ENCODE measurements around the gene PRLH. TPM values are rescaled to one million over a fixed set of nuclear protein-coding genes. Genes with fewer than 3 reads are reported as not detected.

The PRLH gene
- total and polyA plus RNA-seq, 7 donors, result not detected

- Histone ChIP-seq H3K4me1 (no peaks in the 10 kb centered on the region), H3K36me3 (ENCODE audit: insufficient read depth in 1 of 2, low read depth in 1 of 2) (no peaks in the 10 kb centered on the region), H3K4me3 (no peak overlapping the region), H3K27me3 (ENCODE audit: insufficient read depth in 3 of 3, low read length in 2 of 3) (no peaks in the 10 kb centered on the region), H3K9me3 (peaks cover 8% of the 10 kb centered on the region), H3K27ac (no peak overlapping the region)
- no peak for TF ChIP-seq CTCF (IDR thresholded peaks at IDR 0.05)
- peak in 1 of 2 donors; percentile 39 for DNase-seq
- intact Hi-C loops (cut with DNase I), result no loop called here
- WGBS, 3 donors, result 70 to 90% (median 76%) methylated on average over 15 to 16 of the region's 16 CpGs
- ATAC-seq, result no peak
Measured at GRCh38 chr2:237551071-237551574, 15.3 kb upstream of the PRLH start.

GRCh38 chr2:237552908-237553307 lies 13.5 kb upstream of the PRLH start:
- H3K9me3 ChIP-seq, result peaks cover 8% of the 10 kb centered on the region
- 82 to 97% (median 90%) methylated on average over 6 of the region's 6 CpGs for WGBS, 3 donors
- H3K27ac ChIP-seq, result no peak overlapping the region
- DNase-seq (no peak), ATAC-seq (no peak)
- intact Hi-C loops (cut with DNase I), result no loop called here
- no peak overlapping the region for H3K4me3 ChIP-seq
- no peak for TF ChIP-seq CTCF (IDR thresholded peaks at IDR 0.05)
- H3K27me3 ChIP-seq (ENCODE audit: insufficient read depth in 3 of 3, low read length in 2 of 3), result no peaks in the 10 kb centered on the region
- H3K36me3 ChIP-seq (ENCODE audit: insufficient read depth in 1 of 2, low read depth in 1 of 2), result no peaks in the 10 kb centered on the region
- no peaks in the 10 kb centered on the region for H3K4me1 ChIP-seq

GRCh38 chr2:237553948-237554347 lies 12.4 kb upstream of the PRLH start:
- Histone ChIP-seq H3K27me3 (ENCODE audit: insufficient read depth in 3 of 3, low read length in 2 of 3) (no peaks in the 10 kb centered on the region), H3K4me3 (no peak overlapping the region), H3K27ac (no peak overlapping the region), H3K36me3 (ENCODE audit: insufficient read depth in 1 of 2, low read depth in 1 of 2) (no peaks in the 10 kb centered on the region), H3K9me3 (peaks cover 8% of the 10 kb centered on the region), H3K4me1 (peaks cover 4% of the 10 kb centered on the region)
- no peak for TF ChIP-seq CTCF (IDR thresholded peaks at IDR 0.05)
- intact Hi-C loops (cut with DNase I), result no loop called here
- ATAC-seq (no peak), DNase-seq (no peak)
- WGBS, 3 donors, result 86 to 89% (median 88%) methylated on average over 7 of the region's 7 CpGs

GRCh38 chr2:237555560-237555959 lies 10.8 kb upstream of the PRLH start:
- no peak for ATAC-seq
- Histone ChIP-seq H3K9me3 (peaks cover 8% of the 10 kb centered on the region), H3K36me3 (ENCODE audit: insufficient read depth in 1 of 2, low read depth in 1 of 2) (no peaks in the 10 kb centered on the region), H3K27me3 (ENCODE audit: insufficient read depth in 3 of 3, low read length in 2 of 3) (no peaks in the 10 kb centered on the region), H3K4me3 (no peak overlapping the region), H3K27ac (no peak overlapping the region), H3K4me1 (peaks cover 12% of the 10 kb centered on the region)
- 86 to 100% (median 97%) methylated on average over 1 of the region's 1 CpG for WGBS, 3 donors
- DNase-seq, result no peak
- intact Hi-C loops (cut with DNase I), result no loop called here
- TF ChIP-seq CTCF (IDR thresholded peaks at IDR 0.05), result no peak

Data from psoas muscle (tissue), 8 donors.